NB4 (cell line): ENCODE results near the gene AGBL4.

Source experiments
- DNase-seq: peaks from one replicate; pipeline ENCODE4 v3.0.0; 2010; ENCODE audit warnings: low read depth
- H3K4me3 ChIP-seq: one replicate; pipeline ENCODE4 v1.5.1; 2011; ENCODE audit warnings: mild to moderate bottlenecking, low read depth, low read length, moderate library complexity
- CTCF ChIP-seq: IDR thresholded peaks from one replicate; pipeline ENCODE4 v1.5.1; 2012; ENCODE audit warnings: low read depth, low read length
- MAX ChIP-seq: IDR thresholded peaks from 2 replicates; pipeline ENCODE4 v1.6.1; 2011; ENCODE audit warnings: low read depth, low read length
- MYC ChIP-seq: IDR thresholded peaks from 2 replicates; pipeline ENCODE4 v1.6.1; 2011; ENCODE audit warnings: low read depth, low read length
- POLR2A ChIP-seq: IDR thresholded peaks from 2 replicates; pipeline ENCODE4 v1.6.1; 2011; ENCODE audit warnings: mild to moderate bottlenecking; ENCODE audit not compliant: insufficient read length; ENCODE audit errors: extremely low read depth

Gene AGBL4

GRCh38 chr1:48859456-48859855, 1164.3 kb downstream of the AGBL4 start:
- no peak overlapping the region for H3K4me3 ChIP-seq
- DNase-seq = no peak
- TF ChIP-seq MYC (no peak), POLR2A (no peak), CTCF (no peak), MAX (no peak)

- DNase-seq = no peak
- H3K4me3 ChIP-seq = no peak overlapping the region
- TF ChIP-seq MYC = no peak
- no peak for TF ChIP-seq CTCF
- no peak for TF ChIP-seq POLR2A
- no peak for TF ChIP-seq MAX
These were observed 1165.4 kb downstream of the AGBL4 start for GRCh38 chr1:48858200-48858920.

GRCh38 chr1:48853006-48853405, 1170.7 kb downstream of the AGBL4 start:
- H3K4me3 ChIP-seq = no peak overlapping the region
- TF ChIP-seq MYC (no peak), POLR2A (no peak), MAX (no peak), CTCF (no peak)
- no peak for DNase-seq

- no peak overlapping the region for H3K4me3 ChIP-seq
- DNase-seq = no peak
- TF ChIP-seq CTCF (no peak), POLR2A (no peak), MYC (no peak), MAX (no peak)
These were observed 1172.1 kb downstream of the AGBL4 start for GRCh38 chr1:48851638-48852037.

GRCh38 chr1:48848035-48848434, 1175.7 kb downstream of the AGBL4 start:
- DNase-seq = no peak
- no peak overlapping the region for H3K4me3 ChIP-seq
- no peak for TF ChIP-seq CTCF
- no peak for TF ChIP-seq POLR2A
- no peak for TF ChIP-seq MAX
- no peak for TF ChIP-seq MYC

GRCh38 chr1:48846441-48846840, 1177.3 kb downstream of the AGBL4 start:
- no peak for DNase-seq
- H3K4me3 ChIP-seq = no peak overlapping the region
- TF ChIP-seq MYC = no peak
- TF ChIP-seq MAX = no peak
- no peak for TF ChIP-seq POLR2A
- no peak for TF ChIP-seq CTCF
